SK-N-SH (cell line): Measurements from ENCODE around the gene SERTAD4. TPM values are rescaled to one million over a fixed set of nuclear protein-coding genes. Genes with fewer than 3 reads are reported as not detected.

ENCODE experiments used
- CTCF ChIA-PET: fragments of 300-600, 350-600 bp; formaldehyde crosslinking; extraction: SDS; loops from one replicate; lab custom pipeline; 2021; lab: Yijun Ruan, JAX
- POLR2A ChIA-PET: fragments of 350-600 bp; sonication (Branson Sonifier 250); formaldehyde crosslinking; extraction: SDS; loops from one replicate; lab custom pipeline; 2020; ENCODE audit warnings: antibody characterized with exemption, inconsistent platforms; lab: Yijun Ruan, JAX
- DNase-seq: peaks from one replicate; pipeline ENCODE4 v3.0.0; 2012
- H2AFZ ChIP-seq: fragments of 200-600 bp; sonication (generic); 2 replicates; pipeline ENCODE4 v1.8.1; 2016; ENCODE audit warnings: antibody characterized with exemption, mild to moderate bottlenecking, low read depth
- H3F3A ChIP-seq: fragments of 200-600 bp; sonication (generic); replicated peaks from 2 replicates; pipeline ENCODE3; 2016; ENCODE audit warnings: antibody characterized with exemption, mild to moderate bottlenecking; ENCODE audit not compliant: insufficient read depth
- H3K27ac ChIP-seq, 2 experiments: fragments of 200-500 bp in 1 of 2; fragments of 200-600 bp in 1 of 2; sonication (Bioruptor generic) in 1 of 2; sonication (generic), shearing (Covaris generic) in 1 of 2; 2 replicates each; pipeline versions ENCODE4 v1.5.1 to v1.6.1; 2014 to 2016; ENCODE audit warnings: low read depth in 2 of 2, inconsistent platforms in 1 of 2, low read length in 1 of 2, mild to moderate bottlenecking in 1 of 2, mixed read lengths in 1 of 2
- H3K27me3 ChIP-seq: fragments of 200-600 bp; sonication (generic), shearing (Covaris generic); 2 replicates; pipeline ENCODE4 v1.6.1; 2016; ENCODE audit warnings: mixed run types; ENCODE audit not compliant: insufficient read depth
- H3K36me3 ChIP-seq, 2 experiments: fragments of 200-500 bp in 1 of 2; fragments of 200-600 bp in 1 of 2; sonication (Bioruptor generic) in 1 of 2; sonication (generic) in 1 of 2; replicated peaks in 1 of 2; 2 replicates each; pipeline versions ENCODE3 to v1.5.1; 2014 to 2016; ENCODE audit warnings: low read length in 1 of 2, mild to moderate bottlenecking in 1 of 2; ENCODE audit not compliant: insufficient read depth in 2 of 2, control insufficient read depth in 1 of 2
- H3K4me1 ChIP-seq, 2 experiments: fragments of 200-500 bp in 1 of 2; fragments of 200-600 bp in 1 of 2; sonication (Bioruptor generic) in 1 of 2; sonication (generic), shearing (Covaris generic) in 1 of 2; 2 replicates each; pipeline versions ENCODE4 v1.5.1 to v1.6.1; 2014 to 2016; ENCODE audit warnings: low read depth in 1 of 2, low read length in 1 of 2, mixed run types in 1 of 2; ENCODE audit not compliant: insufficient read depth in 2 of 2, control insufficient read depth in 1 of 2
- H3K4me2 ChIP-seq: fragments of 200-600 bp; sonication (generic), shearing (Covaris generic); 2 replicates; pipeline ENCODE4 v1.6.1; 2017; ENCODE audit warnings: mixed run types
- H3K4me3 ChIP-seq, 2 experiments: fragments of 200-500 bp in 1 of 2; fragments of 200-600 bp in 1 of 2; sonication (Bioruptor generic) in 1 of 2; sonication (generic), shearing (Covaris generic) in 1 of 2; 2 replicates each; pipeline versions ENCODE4 v1.5.1 to v1.8.1; 2014 to 2016; ENCODE audit warnings: low read depth in 2 of 2, inconsistent platforms in 1 of 2, low read length in 1 of 2, mild to moderate bottlenecking in 1 of 2, mixed read lengths in 1 of 2, moderate library complexity in 1 of 2
- H3K79me2 ChIP-seq: fragments of 200-600 bp; sonication (generic); 2 replicates; pipeline ENCODE4 v1.8.1; 2017; ENCODE audit warnings: mild to moderate bottlenecking; ENCODE audit not compliant: insufficient read depth
- H3K9ac ChIP-seq: fragments of 200-600 bp; sonication (generic); 2 replicates; pipeline ENCODE4 v1.6.1; 2017; ENCODE audit warnings: mixed run types
- H3K9me2 ChIP-seq: fragments of 200-600 bp; sonication (generic); 2 replicates; pipeline ENCODE4 v1.6.1; 2017; ENCODE audit warnings: mixed run types
- H3K9me3 ChIP-seq: fragments of 200-600 bp; sonication (generic); 2 replicates; pipeline ENCODE4 v1.6.1; 2017; ENCODE audit warnings: mixed run types, mild to moderate bottlenecking, moderate library complexity
- H4K20me1 ChIP-seq: fragments of 200-600 bp; sonication (generic); 2 replicates; pipeline ENCODE4 v1.6.1; 2017; ENCODE audit warnings: mild to moderate bottlenecking, mixed run types; ENCODE audit not compliant: insufficient read depth
- CHD2 ChIP-seq: fragments of 150-350 bp; IDR thresholded peaks from 2 replicates; pipeline ENCODE4 v1.6.1; 2018; ENCODE audit warnings: low read length; ENCODE audit not compliant: partially characterized antibody
- EP300 ChIP-seq, 2 experiments: IDR thresholded peaks; 2 replicates each; pipeline versions ENCODE4 v1.4.0 to v1.6.1; 2012; ENCODE audit warnings: borderline replicate concordance in 1 of 2, low read depth in 1 of 2, low read length in 1 of 2
- FOXM1 ChIP-seq: IDR thresholded peaks from 2 replicates; pipeline ENCODE4 v1.4.0; 2012; ENCODE audit warnings: low read depth, mild to moderate bottlenecking
- GATA2 ChIP-seq: sonication (generic); formaldehyde crosslinking; IDR thresholded peaks from 2 replicates; pipeline ENCODE4 v1.5.0; 2020; ENCODE audit warnings: mild to moderate bottlenecking, missing genetic modification reagents
- JUND ChIP-seq: IDR thresholded peaks from 2 replicates; pipeline ENCODE4 v1.4.0; 2012
- MXI1 ChIP-seq: IDR thresholded peaks from 2 replicates; pipeline ENCODE4 v1.6.1; 2012; ENCODE audit warnings: mild to moderate bottlenecking, low read depth, low read length, improper control_type of control experiment
- NFIC ChIP-seq: IDR thresholded peaks from 2 replicates; pipeline ENCODE4 v1.4.0; 2012; ENCODE audit warnings: borderline replicate concordance
- NRF1 ChIP-seq: IDR thresholded peaks from 2 replicates; pipeline ENCODE4 v1.6.1; 2012; ENCODE audit warnings: low read depth, mild to moderate bottlenecking, low read length
- PBX3 ChIP-seq: IDR thresholded peaks from 2 replicates; pipeline ENCODE4; 2012
- POLR2AphosphoS5 ChIP-seq: IDR thresholded peaks from 2 replicates; pipeline ENCODE4 v1.6.1; 2012; ENCODE audit warnings: low read depth, low read length
- RAD21 ChIP-seq: IDR thresholded peaks from 2 replicates; pipeline ENCODE4 v1.6.1; 2012; ENCODE audit warnings: mild to moderate bottlenecking, low read length
- RCOR1 ChIP-seq: fragments of 150-350 bp; IDR thresholded peaks from 2 replicates; pipeline ENCODE4 v1.6.1; 2017; ENCODE audit warnings: antibody characterized with exemption, low read length
- RXRA ChIP-seq: IDR thresholded peaks from 2 replicates; pipeline ENCODE4 v1.4.0; 2012; ENCODE audit warnings: low read depth, mild to moderate bottlenecking, borderline replicate concordance
- TAF1 ChIP-seq: IDR thresholded peaks from 2 replicates; pipeline ENCODE4 v1.6.1; 2012; ENCODE audit warnings: low read depth, mild to moderate bottlenecking, low read length, moderate library complexity, borderline replicate concordance
- TCF12 ChIP-seq: IDR thresholded peaks from 2 replicates; pipeline ENCODE4 v1.4.0; 2012
- TEAD4 ChIP-seq: IDR thresholded peaks from 2 replicates; pipeline ENCODE4 v1.4.0; 2012; ENCODE audit warnings: mild to moderate bottlenecking, borderline replicate concordance; ENCODE audit not compliant: insufficient read depth
- USF2 ChIP-seq: fragments of 150-350 bp; IDR thresholded peaks from 2 replicates; pipeline ENCODE4 v1.6.1; 2017; ENCODE audit warnings: antibody characterized with exemption, low read length, low read depth, borderline replicate concordance
- YY1 ChIP-seq: IDR thresholded peaks from 2 replicates; pipeline ENCODE4 v1.4.0; 2012; ENCODE audit warnings: low read depth, mild to moderate bottlenecking
- WGBS: methylation state at CpG from one replicate; pipeline ENCODE4 v1.1.6; 2017; ENCODE audit warnings: low lambda C conversion rate; 5-methylcytosine and 5-hydroxymethylcytosine counted together
- polyA plus RNA-seq, 3 experiments: library from polyadenylated mRNA; depleted of rRNA; stranded (reverse); fragments of >200 nt; gene quantifications; 2 replicates each; pipeline ENCODE4 v1.2.3, GENCODE V29; 2012
- TF ChIP-seq, protein P1 (sequence below): IDR thresholded peaks from 2 replicates; pipeline ENCODE4 v1.4.0; 2012; ENCODE audit warnings: low read depth, borderline replicate concordance

The SERTAD4 gene
- polyA plus RNA-seq, 1 of the 3 experiments (the other 2 are of a cell fraction): 2.9 TPM

DNA sequence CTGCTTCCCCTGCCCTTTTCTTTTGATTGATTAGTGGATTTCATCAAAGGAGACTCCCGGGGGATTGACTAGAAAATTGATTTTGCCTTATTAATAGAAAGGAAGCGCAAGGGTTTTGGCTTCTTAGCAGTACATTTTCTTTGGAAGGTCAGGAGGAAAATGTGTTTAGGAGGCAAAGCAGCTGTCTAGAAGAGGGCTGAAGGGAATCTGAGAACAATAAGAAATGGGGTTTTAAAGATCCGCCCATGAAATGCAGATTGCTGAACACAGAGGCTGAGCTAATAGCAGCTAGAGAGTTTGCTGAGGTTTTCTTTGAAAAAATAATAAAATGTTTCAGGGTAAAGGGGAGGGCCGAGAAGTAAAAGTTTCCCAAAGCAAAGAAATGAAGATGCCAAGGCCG lies 4.9 kb downstream of the SERTAD4 start:
- Histone ChIP-seq H3K27me3 (no peaks in the 10 kb centered on the region), H3K4me2 (peak overlapping the region; percentile 26; the same call in 1 of the 2 replicates), H3F3A (peaks cover 42% of the 10 kb centered on the region), H2AFZ (no peak overlapping the region), H3K4me3 (no peak overlapping the region), H4K20me1 (peaks cover 4% of the 10 kb centered on the region; the same call in 1 of the 2 replicates), H3K9ac (no peak overlapping the region), H3K27ac (peak overlapping the region; percentile 36 to 87; a peak in 3 of 4 replicates), H3K9me3 (no peaks in the 10 kb centered on the region), H3K79me2 (no peaks in the 10 kb centered on the region), H3K36me3 (peaks cover 9 to 28% of the 10 kb centered on the region in 2 experiments), H3K4me1 (peaks cover 34 to 46% of the 10 kb centered on the region in 2 experiments), H3K9me2 (no peaks in the 10 kb centered on the region)
- no peak for DNase-seq
- TF ChIP-seq POLR2AphosphoS5: no peak
- TF ChIP-seq RAD21: no peak
- no peak for TF ChIP-seq JUND
- TF ChIP-seq EP300 (IDR thresholded peaks at IDR 0.05; ENCODE audit: borderline replicate concordance in 1 of 2, low read depth in 1 of 2, low read length in 1 of 2): no peak
- TF ChIP-seq RCOR1: no peak
- TF ChIP-seq MXI1: no peak
- no peak for TF ChIP-seq RXRA
- TF ChIP-seq TAF1: no peak
- TF ChIP-seq, protein P1, sequence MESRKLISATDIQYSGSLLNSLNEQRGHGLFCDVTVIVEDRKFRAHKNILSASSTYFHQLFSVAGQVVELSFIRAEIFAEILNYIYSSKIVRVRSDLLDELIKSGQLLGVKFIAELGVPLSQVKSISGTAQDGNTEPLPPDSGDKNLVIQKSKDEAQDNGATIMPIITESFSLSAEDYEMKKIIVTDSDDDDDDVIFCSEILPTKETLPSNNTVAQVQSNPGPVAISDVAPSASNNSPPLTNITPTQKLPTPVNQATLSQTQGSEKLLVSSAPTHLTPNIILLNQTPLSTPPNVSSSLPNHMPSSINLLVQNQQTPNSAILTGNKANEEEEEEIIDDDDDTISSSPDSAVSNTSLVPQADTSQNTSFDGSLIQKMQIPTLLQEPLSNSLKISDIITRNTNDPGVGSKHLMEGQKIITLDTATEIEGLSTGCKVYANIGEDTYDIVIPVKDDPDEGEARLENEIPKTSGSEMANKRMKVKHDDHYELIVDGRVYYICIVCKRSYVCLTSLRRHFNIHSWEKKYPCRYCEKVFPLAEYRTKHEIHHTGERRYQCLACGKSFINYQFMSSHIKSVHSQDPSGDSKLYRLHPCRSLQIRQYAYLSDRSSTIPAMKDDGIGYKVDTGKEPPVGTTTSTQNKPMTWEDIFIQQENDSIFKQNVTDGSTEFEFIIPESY: no peak
- no peak for TF ChIP-seq USF2
- TF ChIP-seq GATA2 (CRISPR knock-in tag): no peak
- no peak for TF ChIP-seq TEAD4
- TF ChIP-seq FOXM1: no peak
- TF ChIP-seq TCF12: no peak
- no peak for TF ChIP-seq NRF1
- no peak for TF ChIP-seq YY1
- no peak for TF ChIP-seq CHD2
- TF ChIP-seq PBX3: no peak
- no peak for TF ChIP-seq NFIC
- POLR2A ChIA-PET: no interaction called here
- WGBS: 98% methylated on average over 5 of the region's 5 CpGs
- CTCF ChIA-PET: interaction anchor here (0.7 to 4.8 kb wide), 3 partner anchors 30 to 74 kb away, joined by 3 to 22 read pairs (median 5); no protein-coding TSS in a partner anchor
